ENCODE data around the gene GON7. TPM values are rescaled to one million over a fixed set of nuclear protein-coding genes. Genes with fewer than 3 reads are reported as not detected.
"Not testable (repeated sequence)": the region's sequence is repeated elsewhere in the genome, so short reads cannot be mapped to it uniquely, and the experiment has no call there.

Gene GON7
- polyA plus RNA-seq, 3 donors, result 4.8 to 24.0 (median 22.7) TPM

DNA sequence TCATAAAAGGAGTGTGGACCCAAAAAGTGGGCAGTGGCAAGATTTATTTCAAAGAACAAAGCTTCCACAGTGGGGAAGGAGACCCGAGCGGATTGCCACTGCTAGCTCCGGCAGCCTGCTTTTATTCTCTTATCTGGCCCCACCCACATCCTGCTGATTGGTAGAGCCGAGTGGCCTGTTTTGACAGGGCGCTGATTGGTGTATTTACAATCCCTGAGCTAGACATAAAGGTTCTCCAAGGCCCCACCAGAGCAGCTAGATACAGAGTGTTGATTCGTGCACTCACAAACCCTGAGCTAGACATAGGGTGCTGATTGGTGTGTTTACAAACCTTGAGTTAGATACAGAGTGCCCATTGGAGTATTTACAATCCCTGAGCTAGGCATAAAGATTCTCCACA, 37.2 kb downstream of the GON7 start:
- H3K36me3 Mint-ChIP-seq; H3K27me3 Mint-ChIP-seq (ENCODE audit: low read depth in 3 of 3); H2AFZ ChIP-seq (ENCODE audit: insufficient read depth, low read depth, low read length, poor library complexity, severe bottlenecking); H3K4me1 ChIP-seq (ENCODE audit: control insufficient read depth in 1 of 2, insufficient read depth in 2 of 2, low read length in 2 of 2); H3K4me2 ChIP-seq (replicated peaks; ENCODE audit: extremely low read depth, low read length, poor library complexity, severe bottlenecking); H3K27ac Mint-ChIP-seq; H3K4me1 Mint-ChIP-seq; H3K4me3 Mint-ChIP-seq; DNase-seq; H3K9ac ChIP-seq (ENCODE audit: insufficient read depth, low read length, poor library complexity, severe bottlenecking); H3K79me2 ChIP-seq (ENCODE audit: insufficient read depth, low read length); H3K9me3 Mint-ChIP-seq; H3K27me3 ChIP-seq (ENCODE audit: control insufficient read depth in 2 of 2, insufficient read depth in 2 of 2, low read length in 2 of 2); H3K9me3 ChIP-seq (replicated peaks in 1 of 2; ENCODE audit: control insufficient read depth in 1 of 2, insufficient read depth in 1 of 2, low read length in 2 of 2); H3K4me3 ChIP-seq (replicated peaks in 1 of 3; ENCODE audit: low read depth in 2 of 3, low read length in 3 of 3); H4K20me1 ChIP-seq (ENCODE audit: insufficient read depth, low read length); H3K27ac ChIP-seq (ENCODE audit: low read depth in 1 of 2, low read length in 2 of 2); H3K36me3 ChIP-seq (replicated peaks in 1 of 2; ENCODE audit: control insufficient read depth in 1 of 2, insufficient read depth in 2 of 2, low read length in 2 of 2): not testable (repeated sequence)
- intact Hi-C loops (cut with micrococcal nuclease), result loop anchor here in 1 of 2 donors (10.0 kb wide), 1 partner anchor 215 kb away; no protein-coding TSS in a partner anchor
- WGBS (ENCODE audit: insufficient coverage), result no CpG with 5 or more reads among the region's 6 CpGs

- H3K4me1 Mint-ChIP-seq; H3K27me3 Mint-ChIP-seq (ENCODE audit: low read depth in 3 of 3); H2AFZ ChIP-seq (ENCODE audit: insufficient read depth, low read depth, low read length, poor library complexity, severe bottlenecking); H3K9ac ChIP-seq (ENCODE audit: insufficient read depth, low read length, poor library complexity, severe bottlenecking); H3K9me3 Mint-ChIP-seq; H3K4me1 ChIP-seq (ENCODE audit: control insufficient read depth in 1 of 2, insufficient read depth in 2 of 2, low read length in 2 of 2); H3K4me3 Mint-ChIP-seq; H4K20me1 ChIP-seq (ENCODE audit: insufficient read depth, low read length); H3K27ac Mint-ChIP-seq; H3K27ac ChIP-seq (ENCODE audit: low read depth in 1 of 2, low read length in 2 of 2); H3K4me3 ChIP-seq (replicated peaks in 1 of 3; ENCODE audit: low read depth in 2 of 3, low read length in 3 of 3); H3K27me3 ChIP-seq (ENCODE audit: control insufficient read depth in 2 of 2, insufficient read depth in 2 of 2, low read length in 2 of 2); DNase-seq; H3K36me3 Mint-ChIP-seq; H3K4me2 ChIP-seq (replicated peaks; ENCODE audit: extremely low read depth, low read length, poor library complexity, severe bottlenecking); H3K79me2 ChIP-seq (ENCODE audit: insufficient read depth, low read length); H3K9me3 ChIP-seq (replicated peaks in 1 of 2; ENCODE audit: control insufficient read depth in 1 of 2, insufficient read depth in 1 of 2, low read length in 2 of 2); H3K36me3 ChIP-seq (replicated peaks in 1 of 2; ENCODE audit: control insufficient read depth in 1 of 2, insufficient read depth in 2 of 2, low read length in 2 of 2); intact Hi-C loops (cut with micrococcal nuclease): not testable (repeated sequence)
- WGBS (ENCODE audit: insufficient coverage), result 66% methylated on average over 7 of the region's 9 CpGs
These were observed 38.3 kb downstream of the GON7 start for GRCh38 chr14:93168610-93169009.

DNA sequence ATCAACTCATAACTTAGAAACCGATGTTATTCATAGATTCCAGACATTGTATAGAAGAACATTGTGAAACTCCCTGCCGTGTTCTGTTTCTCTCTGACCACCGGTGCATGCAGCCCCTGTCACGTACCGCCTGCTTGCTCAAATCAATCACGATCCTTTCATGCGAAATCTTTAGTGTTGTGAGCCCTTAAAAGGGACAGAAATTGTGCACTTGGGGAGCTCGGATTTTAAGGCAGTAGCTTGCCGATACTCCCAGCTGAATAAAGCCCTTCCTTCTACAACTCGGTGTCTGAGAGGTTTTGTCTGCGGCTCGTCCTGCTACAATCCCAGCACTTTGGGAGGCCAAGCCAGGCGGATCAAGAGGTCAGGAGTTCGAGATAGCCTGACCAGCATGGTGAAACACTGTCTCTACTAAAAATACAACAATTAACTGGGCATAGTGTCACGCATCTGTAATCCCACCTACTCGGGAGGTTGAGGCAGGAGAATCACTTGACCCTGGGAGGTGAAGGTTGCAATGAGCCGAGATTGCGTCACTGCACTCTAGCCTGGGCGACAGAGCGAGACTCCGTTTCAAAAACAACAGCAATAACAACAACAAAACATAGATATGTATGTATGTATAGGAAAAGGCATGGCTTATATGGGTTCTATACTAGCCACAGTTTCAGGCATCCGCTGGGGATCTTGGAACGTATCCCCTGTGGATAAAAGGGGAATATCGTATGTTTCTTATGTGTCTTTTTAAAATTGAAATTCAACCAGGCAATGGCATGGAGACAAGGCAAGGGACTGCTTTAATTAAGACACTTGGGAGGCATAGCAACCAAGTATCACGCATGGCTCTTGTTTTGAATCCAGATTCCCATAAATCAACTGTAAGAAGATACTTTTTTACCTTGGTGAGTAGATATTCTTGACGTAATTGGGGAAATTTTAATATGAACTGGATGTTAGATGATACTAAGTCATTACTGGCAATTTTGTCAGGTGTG, 41.3 kb downstream of the GON7 start:
- DNase-seq; H3K4me2 ChIP-seq (replicated peaks; ENCODE audit: extremely low read depth, low read length, poor library complexity, severe bottlenecking); H3K9me3 ChIP-seq (replicated peaks in 1 of 2; ENCODE audit: control insufficient read depth in 1 of 2, insufficient read depth in 1 of 2, low read length in 2 of 2); H4K20me1 ChIP-seq (ENCODE audit: insufficient read depth, low read length); H3K27ac ChIP-seq (ENCODE audit: low read depth in 1 of 2, low read length in 2 of 2); H3K36me3 Mint-ChIP-seq; H3K79me2 ChIP-seq (ENCODE audit: insufficient read depth, low read length); H3K4me3 Mint-ChIP-seq; H3K4me1 ChIP-seq (ENCODE audit: control insufficient read depth in 1 of 2, insufficient read depth in 2 of 2, low read length in 2 of 2); H3K36me3 ChIP-seq (replicated peaks in 1 of 2; ENCODE audit: control insufficient read depth in 1 of 2, insufficient read depth in 2 of 2, low read length in 2 of 2); H3K9ac ChIP-seq (ENCODE audit: insufficient read depth, low read length, poor library complexity, severe bottlenecking); H3K9me3 Mint-ChIP-seq; H3K4me1 Mint-ChIP-seq; H3K4me3 ChIP-seq (replicated peaks in 1 of 3; ENCODE audit: low read depth in 2 of 3, low read length in 3 of 3); H3K27me3 Mint-ChIP-seq (ENCODE audit: low read depth in 3 of 3); H3K27me3 ChIP-seq (ENCODE audit: control insufficient read depth in 2 of 2, insufficient read depth in 2 of 2, low read length in 2 of 2); H2AFZ ChIP-seq (ENCODE audit: insufficient read depth, low read depth, low read length, poor library complexity, severe bottlenecking); intact Hi-C loops (cut with micrococcal nuclease): not testable (repeated sequence)
- H3K27ac Mint-ChIP-seq, result peak overlapping the region in 1 of 7 donors; percentile 9
- WGBS (ENCODE audit: insufficient coverage), result 91% methylated on average over 6 of the region's 26 CpGs
